Liver (tissue), 9 donors: Measurements from ENCODE around the gene TTC22. TPM values are rescaled to one million over a fixed set of nuclear protein-coding genes. Genes with fewer than 3 reads are reported as not detected.

Experiments used
- DNase-seq: peaks from one replicate; pipeline ENCODE4 v3.0.0-alpha.2; 2017; ENCODE audit warnings: low spot score
- H3K27ac ChIP-seq, 2 donors: one replicate each; pipeline ENCODE4 v1.7.0; 2013; ENCODE audit warnings: inconsistent platforms in 2 of 2, low read length in 2 of 2, control low read depth in 1 of 2, low read depth in 1 of 2, mild to moderate bottlenecking in 1 of 2
- H3K27me3 ChIP-seq, 4 donors: one replicate each; pipeline versions ENCODE4 v1.6.1 to v1.7.0; 2013; ENCODE audit warnings: low read length in 3 of 4, inconsistent platforms in 1 of 4, mild to moderate bottlenecking in 1 of 4, moderate library complexity in 1 of 4; ENCODE audit not compliant: control insufficient read depth in 4 of 4, insufficient read depth in 4 of 4
- H3K36me3 ChIP-seq, 4 donors: one replicate each; pipeline versions ENCODE4 v1.6.1 to v1.7.0; 2013; ENCODE audit warnings: low read length in 3 of 4, mild to moderate bottlenecking in 3 of 4, low read depth in 1 of 4, moderate library complexity in 1 of 4; ENCODE audit not compliant: control insufficient read depth in 4 of 4, insufficient read depth in 3 of 4
- H3K4me1 ChIP-seq, 4 donors: one replicate each; pipeline versions ENCODE4 v1.6.1 to v1.7.0; 2013; ENCODE audit warnings: low read length in 3 of 4, mild to moderate bottlenecking in 3 of 4, moderate library complexity in 1 of 4; ENCODE audit not compliant: control insufficient read depth in 4 of 4, insufficient read depth in 4 of 4
- H3K4me3 ChIP-seq, 3 donors: one replicate each; pipeline versions ENCODE4 v1.6.1 to v1.7.0; 2013; ENCODE audit warnings: low read length in 3 of 3, control low read depth in 1 of 3, low read depth in 1 of 3, mild to moderate bottlenecking in 1 of 3
- H3K9ac ChIP-seq, 2 donors: one replicate each; pipeline ENCODE4 v1.7.0; 2013; ENCODE audit warnings: low read length in 2 of 2, mild to moderate bottlenecking in 2 of 2, moderate library complexity in 2 of 2, control low read depth in 1 of 2, low read depth in 1 of 2
- H3K9me3 ChIP-seq, 4 donors: one replicate each; pipeline versions ENCODE4 v1.6.1 to v1.7.0; 2013; ENCODE audit warnings: low read length in 3 of 4; ENCODE audit not compliant: control insufficient read depth in 4 of 4
- ATF3 ChIP-seq: IDR thresholded peaks from 2 replicates; pipeline ENCODE4 v1.6.1; 2016; ENCODE audit warnings: antibody characterized with exemption
- CTCF ChIP-seq: fragments of 150-350 bp; IDR thresholded peaks from 2 replicates; pipeline ENCODE4 v1.5.1; 2017; ENCODE audit warnings: improper control_type of control experiment, low read depth, low read length; ENCODE audit not compliant: missing input control
- EGR1 ChIP-seq, 2 donors: IDR thresholded peaks; 2 replicates each; pipeline ENCODE4 v1.6.1; 2016 to 2018; ENCODE audit warnings: antibody characterized with exemption in 2 of 2, low read depth in 2 of 2
- GABPA ChIP-seq, 2 donors: IDR thresholded peaks in 1 of 2; conservative IDR thresholded peaks in 1 of 2; 2 replicates each; pipeline ENCODE4 v1.6.1; 2016; ENCODE audit warnings: antibody characterized with exemption in 2 of 2, mild to moderate bottlenecking in 1 of 2, moderate library complexity in 1 of 2
- HNF4A ChIP-seq, 2 donors: conservative IDR thresholded peaks; 2 replicates each; pipeline ENCODE4 v1.6.1; 2016; ENCODE audit warnings: antibody characterized with exemption in 2 of 2, mild to moderate bottlenecking in 2 of 2
- HNF4G ChIP-seq: IDR thresholded peaks from 2 replicates; pipeline ENCODE4 v1.6.1; 2016; ENCODE audit warnings: antibody characterized with exemption
- JUND ChIP-seq, 2 donors: IDR thresholded peaks; 2 replicates each; pipeline ENCODE4 v1.6.1; 2016; ENCODE audit warnings: antibody characterized with exemption in 2 of 2
- MAX ChIP-seq: IDR thresholded peaks from 2 replicates; pipeline ENCODE4 v1.6.1; 2016; ENCODE audit warnings: antibody characterized with exemption
- NR2F2 ChIP-seq: IDR thresholded peaks from 2 replicates; pipeline ENCODE4 v1.6.1; 2016; ENCODE audit warnings: antibody characterized with exemption
- RAD21 ChIP-seq, 2 donors: IDR thresholded peaks; 2 replicates each; pipeline ENCODE4 v1.6.1; 2016; ENCODE audit warnings: antibody characterized with exemption in 2 of 2, mild to moderate bottlenecking in 2 of 2
- RXRA ChIP-seq, 2 donors: IDR thresholded peaks; 2 replicates each; pipeline ENCODE4 v1.6.1; 2017 to 2018; ENCODE audit warnings: antibody characterized with exemption in 2 of 2, mild to moderate bottlenecking in 1 of 2
- SP1 ChIP-seq: IDR thresholded peaks from 2 replicates; pipeline ENCODE4 v1.6.1; 2018; ENCODE audit warnings: antibody characterized with exemption, mild to moderate bottlenecking
- YY1 ChIP-seq: IDR thresholded peaks from 2 replicates; pipeline ENCODE4 v1.6.1; 2016; ENCODE audit warnings: antibody characterized with exemption, mild to moderate bottlenecking
- ZBTB33 ChIP-seq: IDR thresholded peaks from 2 replicates; pipeline ENCODE4 v1.6.1; 2016; ENCODE audit warnings: antibody characterized with exemption
- WGBS: extraction: QIAGEN DNeasy Blood & Tissue Kit; methylation state at CpG from one replicate; pipeline ENCODE4 v1.1.7; 2013; 5-methylcytosine and 5-hydroxymethylcytosine counted together
- polyA plus RNA-seq, 2 donors: library from polyadenylated mRNA; stranded (reverse) in 1 of 2; unstranded in 1 of 2; fragments of 200-250 nt in 1 of 2; fragments of >200 nt in 1 of 2; fragmentation: Nextera tagmentation in 1 of 2; extraction: Ambion mirVana in 1 of 2; gene quantifications; one replicate each; pipeline versions ENCODE4 v1.2.1 to v1.2.3, GENCODE V29; 2013 to 2015
- total RNA-seq, 2 donors: library from RNA; depleted of rRNA; stranded (reverse); fragments of >200 nt; gene quantifications; one replicate each; pipeline ENCODE4 v1.2.3, GENCODE V29; 2014
- donor health status: healthy.
- donor health status: healthy.
- donor health status: healthy.
- donor health status: healthy.
- donor health status: healthy.

Gene TTC22
- total and polyA plus RNA-seq, 4 donors = 0.96 to 3.5 (median 2.3) TPM

GRCh38 chr1:54818461-54819194 lies 17.5 kb upstream of the TTC22 start:
- 84% methylated on average over 5 of the region's 5 CpGs for WGBS
- no peak for TF ChIP-seq HNF4G
- TF ChIP-seq SP1 = no peak
- TF ChIP-seq JUND (IDR thresholded peaks at IDR 0.05) = no peak
- TF ChIP-seq GABPA (IDR thresholded peaks at IDR 0.05 in 1 of 2, conservative IDR thresholded peaks at IDR 0.05 in 1 of 2) = no peak
- no peak for TF ChIP-seq EGR1 (IDR thresholded peaks at IDR 0.05; ENCODE audit: low read depth in 2 of 2)
- TF ChIP-seq ATF3 = no peak
- TF ChIP-seq NR2F2 = no peak
- DNase-seq = peak; percentile 3

DNA sequence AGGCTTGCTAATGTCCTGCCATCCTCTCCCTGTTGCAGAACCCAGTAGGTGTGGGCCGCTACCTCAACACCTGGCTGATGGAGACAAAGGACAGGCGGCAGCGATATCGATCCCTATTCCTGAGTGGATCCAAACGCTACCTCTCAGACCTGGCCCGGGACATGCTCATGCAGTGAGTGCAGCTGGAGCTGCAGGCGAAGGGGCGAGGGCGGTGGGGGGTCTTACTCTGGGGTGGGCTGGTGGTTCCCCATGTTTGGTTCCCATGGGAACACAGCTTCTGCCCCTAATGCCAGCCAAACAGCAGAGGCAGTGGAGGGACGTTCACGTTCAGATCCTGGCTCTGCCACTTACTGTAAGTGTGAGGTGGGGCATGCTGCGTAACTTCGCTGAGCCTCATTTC lies 15.8 kb upstream of the TTC22 start:
- Histone ChIP-seq H3K9ac (no peak overlapping the region), H3K9me3 (no peaks in the 10 kb centered on the region), H3K36me3 (no peaks in the 10 kb centered on the region), H3K27ac (no peak overlapping the region), H3K27me3 (no peaks in the 10 kb centered on the region), H3K4me3 (no peak overlapping the region), H3K4me1 (no peaks in the 10 kb centered on the region)
- no peak for TF ChIP-seq JUND (IDR thresholded peaks at IDR 0.05)
- WGBS = 97% methylated on average over 13 of the region's 13 CpGs
- no peak for DNase-seq

More at GRCh38 chr1:54818461-54819194, 17.5 kb upstream of the TTC22 start:
- no peak overlapping the region for H3K27ac ChIP-seq
- H3K9ac ChIP-seq = no peak overlapping the region
- H3K4me1 ChIP-seq = no peaks in the 10 kb centered on the region
- H3K9me3 ChIP-seq = no peaks in the 10 kb centered on the region
- no peaks in the 10 kb centered on the region for H3K36me3 ChIP-seq
- H3K4me3 ChIP-seq = no peak overlapping the region
- no peaks in the 10 kb centered on the region for H3K27me3 ChIP-seq

DNA sequence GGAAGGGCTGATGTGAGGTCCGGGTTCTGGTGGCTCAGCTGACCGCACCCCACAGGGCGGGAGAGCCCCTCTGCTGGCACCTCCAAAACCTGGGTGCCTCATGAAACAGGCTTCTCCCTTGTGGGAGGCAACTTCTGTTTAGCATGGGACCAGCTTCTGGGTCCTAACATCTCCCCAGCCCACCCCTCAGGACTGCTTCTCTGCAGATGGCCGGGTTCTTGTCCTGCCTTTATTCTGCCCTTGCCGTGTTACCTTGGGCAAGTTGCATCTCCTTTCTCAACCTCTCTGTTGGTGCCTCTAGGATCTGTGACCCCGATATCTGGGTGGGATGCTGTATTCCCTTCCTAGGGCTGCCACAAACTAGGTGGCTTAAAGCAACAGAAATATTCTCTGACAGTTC lies 15.0 kb upstream of the TTC22 start:
- no peak for DNase-seq
- no peaks in the 10 kb centered on the region for H3K36me3 ChIP-seq
- H3K4me3 ChIP-seq = no peak overlapping the region
- no peaks in the 10 kb centered on the region for H3K27me3 ChIP-seq
- 61% methylated on average over 6 of the region's 6 CpGs for WGBS
- H3K9me3 ChIP-seq = no peaks in the 10 kb centered on the region
- TF ChIP-seq JUND (IDR thresholded peaks at IDR 0.05) (no peak), MAX (no peak), HNF4A (conservative IDR thresholded peaks at IDR 0.05) (no peak), HNF4G (no peak), ZBTB33 (no peak), RAD21 (IDR thresholded peaks at IDR 0.05) (no peak), GABPA (IDR thresholded peaks at IDR 0.05 in 1 of 2, conservative IDR thresholded peaks at IDR 0.05 in 1 of 2) (no peak), NR2F2 (no peak), CTCF (no peak), RXRA (IDR thresholded peaks at IDR 0.05) (no peak), YY1 (no peak), SP1 (no peak)
- no peak overlapping the region for H3K9ac ChIP-seq
- no peak overlapping the region for H3K27ac ChIP-seq
- H3K4me1 ChIP-seq = peaks cover 0 to 4% (median under 1%) of the 10 kb centered on the region in 4 donors
